GM19463 (cell line): ENCODE results near the gene ANKZF1.

ENCODE experiments used
- ATAC-seq: cut with Tn5 transposase; IDR thresholded peaks from one replicate; pipeline ENCODE4 v1.9.1; 2021; ENCODE audit warnings: mild to moderate bottlenecking, moderate library complexity; ENCODE audit not compliant: unreplicated experiment

The ANKZF1 gene

GRCh38 chr2:219207134-219207883 lies 22.3 kb upstream of the ANKZF1 start:
- no peak for ATAC-seq

- no peak for ATAC-seq
Observed at GRCh38 chr2:219207884-219208740, 21.5 kb upstream of the ANKZF1 start.

- ATAC-seq: no peak
Observed at GRCh38 chr2:219209236-219210195, 20.1 kb upstream of the ANKZF1 start.

- no peak for ATAC-seq
Observed at GRCh38 chr2:219210196-219210885, 19.3 kb upstream of the ANKZF1 start.

GRCh38 chr2:219210886-219211362 lies 18.7 kb upstream of the ANKZF1 start:
- no peak for ATAC-seq

- no peak for ATAC-seq
Observed at GRCh38 chr2:219213026-219213415, 16.6 kb upstream of the ANKZF1 start.

- ATAC-seq: no peak
Observed at GRCh38 chr2:219213486-219214071, 16.0 kb upstream of the ANKZF1 start.

GRCh38 chr2:219214141-219214540 lies 15.5 kb upstream of the ANKZF1 start:
- ATAC-seq: no peak

GRCh38 chr2:219214786-219215185 lies 14.8 kb upstream of the ANKZF1 start:
- no peak for ATAC-seq

- no peak for ATAC-seq
Observed at GRCh38 chr2:219215871-219216534, 13.6 kb upstream of the ANKZF1 start.

GRCh38 chr2:219216535-219216915 lies 13.1 kb upstream of the ANKZF1 start:
- no peak for ATAC-seq

- peak; percentile 17 for ATAC-seq
Observed at GRCh38 chr2:219218217-219218731, 11.3 kb upstream of the ANKZF1 start.

GRCh38 chr2:219218732-219219701 lies 10.6 kb upstream of the ANKZF1 start, which contains the start of gene ABCB6:
TSS of gene ABCB6 (minus strand) at chr2:219218958. CDS start at chr2:219218673, 285 bp downstream.
- ATAC-seq: peak; percentile 86

GRCh38 chr2:219219784-219220532 lies 9.6 kb upstream of the ANKZF1 start:
- no peak for ATAC-seq

GRCh38 chr2:219220652-219221402 lies 8.8 kb upstream of the ANKZF1 start:
- ATAC-seq: no peak

GRCh38 chr2:219221957-219222518 lies 7.6 kb upstream of the ANKZF1 start:
- ATAC-seq: no peak
